DLD1 (cell line): Measurements from ENCODE around the gene CCSER2.
"Not testable (repeated sequence)": the region's sequence is repeated elsewhere in the genome, so short reads cannot be mapped to it uniquely, and the experiment has no call there.

Source experiments
- in situ Hi-C: cut with HindIII; loops from 2 replicates; pipeline ENCODE4 v1.10.0; 2017; ENCODE audit warnings: low sequenced_read_pairs

The CCSER2 gene

DNA sequence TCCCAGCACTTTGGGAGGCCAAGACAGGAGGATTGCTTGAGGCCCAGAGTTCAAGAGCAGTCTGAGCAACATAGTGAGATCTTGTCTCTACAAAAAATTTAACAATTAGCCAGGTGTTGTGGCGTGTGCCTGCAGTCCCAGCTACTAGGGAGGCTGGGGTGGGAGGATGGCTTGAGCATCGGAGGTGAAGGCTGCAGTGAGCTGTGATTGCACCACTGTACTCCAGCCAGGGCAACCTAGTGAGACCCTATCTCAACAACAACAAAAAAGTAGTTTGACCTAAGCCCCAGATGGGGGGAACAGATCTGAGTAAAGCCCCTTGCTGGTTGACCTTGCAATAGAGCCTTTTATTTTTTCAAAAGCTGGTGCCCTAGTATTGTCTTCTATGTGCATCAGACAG is 15.6 kb upstream of the CCSER2 start:
- in situ Hi-C loops: no loop called here

DNA sequence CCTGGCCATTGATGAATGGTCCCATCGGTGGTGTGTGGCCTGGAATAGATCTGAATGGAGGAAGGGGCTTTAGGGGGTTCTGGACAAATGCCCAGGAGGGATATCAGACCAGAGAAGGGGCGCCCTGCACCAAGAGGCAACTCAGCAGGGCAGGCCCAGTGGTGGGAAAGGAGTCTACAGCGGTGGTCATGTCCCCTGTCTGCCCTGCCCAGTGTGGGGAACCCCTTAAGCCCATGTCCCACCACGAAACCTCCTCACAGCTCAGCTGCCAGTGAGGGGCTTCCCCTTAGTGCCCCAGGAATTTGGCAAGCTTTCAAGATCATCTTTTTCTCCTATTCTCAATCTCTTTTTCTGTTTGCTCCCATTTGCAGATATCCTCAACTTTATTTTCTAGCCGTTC is 14.1 kb upstream of the CCSER2 start:
- in situ Hi-C loops: no loop called here

DNA sequence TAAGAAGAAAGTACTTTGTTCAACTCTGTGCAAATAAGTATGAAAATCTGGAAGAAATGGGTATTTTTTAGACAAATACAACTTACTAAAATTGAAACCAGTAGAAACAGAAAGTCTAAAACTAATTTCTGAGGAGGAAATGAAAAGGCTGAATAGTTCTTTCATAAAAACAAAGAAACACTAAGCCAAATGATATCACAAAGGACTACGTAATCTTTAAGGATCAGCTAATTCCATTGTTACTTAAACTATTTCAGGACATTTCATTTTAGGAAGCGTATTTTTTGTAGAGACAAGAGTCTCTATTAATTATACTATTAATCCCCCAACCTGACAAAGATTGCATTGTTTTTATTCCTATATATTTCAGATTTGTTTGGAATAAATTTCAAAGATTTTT is 11.2 kb upstream of the CCSER2 start:
- in situ Hi-C loops: no loop called here

DNA sequence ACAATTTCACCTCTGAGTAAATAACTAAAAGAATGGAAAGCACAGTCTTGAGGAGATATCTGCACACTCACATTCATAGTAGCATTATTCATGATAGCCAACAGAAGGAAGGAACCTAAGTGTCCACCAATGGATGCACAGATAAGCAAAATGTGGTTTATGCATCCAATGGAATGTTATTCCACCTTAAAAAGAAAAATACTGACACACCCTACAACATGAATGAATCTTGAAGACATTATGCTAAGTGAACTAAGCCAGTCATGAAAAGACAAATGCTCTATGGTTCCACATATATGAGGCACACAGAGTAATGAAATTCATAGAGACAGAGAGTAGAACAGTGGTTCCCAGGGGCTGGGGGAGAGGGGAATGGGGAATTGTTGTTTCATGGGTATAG is 6.5 kb upstream of the CCSER2 start:
- in situ Hi-C loops: no loop called here

DNA sequence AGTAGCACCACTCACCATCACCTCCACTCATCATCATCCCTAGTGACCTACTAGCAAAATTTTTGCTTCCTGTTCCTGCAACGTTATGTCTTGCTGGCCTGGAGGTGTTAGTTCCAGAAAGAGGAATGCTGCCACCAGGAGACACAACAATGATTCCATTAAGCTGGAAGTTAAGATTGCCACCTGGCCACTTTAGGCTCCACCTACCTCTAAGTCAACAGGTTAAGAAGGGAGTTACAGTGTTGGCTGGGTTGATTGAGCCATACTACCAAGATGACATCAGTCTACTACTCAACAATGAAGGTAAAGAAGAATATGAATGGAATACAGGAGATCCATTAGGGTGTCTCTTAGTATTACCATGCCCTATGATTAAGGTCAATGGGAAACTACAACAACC is 4.8 kb upstream of the CCSER2 start:
- in situ Hi-C loops: not testable (repeated sequence)

DNA sequence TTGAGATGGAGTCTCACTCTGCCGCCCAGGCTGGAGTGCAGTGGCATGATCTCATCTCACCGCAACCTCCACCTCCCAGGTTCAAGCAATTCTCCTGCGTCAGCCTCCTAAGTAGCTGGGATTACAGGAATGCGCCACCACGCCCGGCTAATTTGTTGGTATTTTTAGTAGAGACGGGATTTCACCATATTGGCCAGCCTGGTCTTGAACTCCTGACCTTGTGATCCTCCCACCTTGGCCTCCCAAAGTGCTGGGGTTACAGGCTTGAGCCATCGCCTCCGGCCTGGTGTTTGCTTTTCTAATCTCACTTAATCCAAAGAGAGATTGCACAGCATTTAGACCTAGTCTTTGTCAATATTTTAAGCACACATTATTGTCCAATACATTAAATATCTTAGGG is 1.4 kb upstream of the CCSER2 start:
- in situ Hi-C loops: not testable (repeated sequence)

DNA sequence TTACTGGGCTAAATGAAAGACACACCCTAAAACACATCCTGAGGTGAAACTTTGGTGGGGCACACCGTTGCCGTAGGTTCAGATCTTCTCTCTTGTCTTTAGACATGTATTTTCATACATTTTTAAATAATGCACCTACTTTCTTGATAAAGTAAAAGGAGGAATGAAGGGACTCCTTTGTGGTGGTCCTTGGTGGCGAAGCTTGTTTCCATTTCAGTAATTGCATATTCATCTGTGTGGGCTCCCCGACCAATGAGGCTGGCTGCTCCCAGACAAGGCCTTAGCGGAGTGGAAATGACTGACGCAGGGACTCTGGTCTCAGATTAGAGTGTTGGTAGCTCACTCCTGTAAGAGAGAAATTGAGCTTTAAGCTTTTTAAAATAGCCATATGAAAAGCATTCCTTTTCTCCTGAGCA is 815 bp downstream of the CCSER2 start:
- in situ Hi-C loops: no loop called here

DNA sequence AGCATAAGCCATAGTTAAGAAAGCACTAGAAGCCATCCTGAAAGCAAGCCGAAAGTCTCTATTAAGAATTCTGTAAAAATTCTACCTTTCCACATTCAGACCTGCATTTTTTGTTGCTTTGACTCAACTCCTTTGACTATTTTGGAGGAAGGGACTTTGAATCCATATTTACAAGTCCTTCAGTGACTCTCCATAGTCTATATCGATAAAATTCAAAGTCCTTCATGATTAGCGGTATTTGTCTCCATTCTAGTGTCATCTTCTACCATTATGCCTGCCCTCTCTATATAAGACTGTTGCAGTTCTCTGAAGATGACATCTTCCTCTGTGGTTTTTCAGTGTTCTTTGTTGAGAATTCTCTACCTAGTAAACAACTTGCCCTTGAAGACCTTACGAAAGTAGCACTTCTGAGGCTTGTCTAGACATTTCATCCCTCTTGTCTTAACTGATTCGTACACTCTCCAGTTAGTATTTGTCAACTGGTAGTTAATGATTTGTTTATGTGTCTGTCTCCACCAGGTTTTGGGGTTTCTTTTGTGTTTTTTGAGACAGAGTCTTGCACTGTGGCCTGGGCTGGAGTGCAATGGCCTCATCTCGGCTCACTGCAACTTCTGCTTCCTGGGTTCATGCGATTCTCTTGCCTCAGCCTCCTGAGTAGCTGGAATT is 1.7 kb downstream of the CCSER2 start:
- in situ Hi-C loops: no loop called here

DNA sequence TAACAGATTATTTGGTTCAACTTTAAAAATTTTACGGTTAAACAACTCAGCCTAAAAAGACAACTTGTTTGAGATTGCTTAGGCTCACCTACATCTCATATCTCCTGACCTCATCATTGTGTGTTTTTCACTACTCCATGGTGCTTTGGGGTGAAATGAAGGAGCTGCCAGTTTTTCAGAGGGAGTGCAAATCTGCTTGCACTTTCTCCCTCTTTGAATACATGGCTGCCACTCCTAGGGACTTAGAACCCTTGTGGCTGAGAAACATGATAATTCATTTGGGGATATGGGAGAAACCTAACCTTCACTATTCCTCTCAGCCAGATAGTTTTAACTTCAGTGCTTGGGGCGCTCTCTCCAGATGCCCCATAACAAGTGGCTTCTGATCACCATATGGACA is 2.7 kb downstream of the CCSER2 start:
- in situ Hi-C loops: no loop called here

DNA sequence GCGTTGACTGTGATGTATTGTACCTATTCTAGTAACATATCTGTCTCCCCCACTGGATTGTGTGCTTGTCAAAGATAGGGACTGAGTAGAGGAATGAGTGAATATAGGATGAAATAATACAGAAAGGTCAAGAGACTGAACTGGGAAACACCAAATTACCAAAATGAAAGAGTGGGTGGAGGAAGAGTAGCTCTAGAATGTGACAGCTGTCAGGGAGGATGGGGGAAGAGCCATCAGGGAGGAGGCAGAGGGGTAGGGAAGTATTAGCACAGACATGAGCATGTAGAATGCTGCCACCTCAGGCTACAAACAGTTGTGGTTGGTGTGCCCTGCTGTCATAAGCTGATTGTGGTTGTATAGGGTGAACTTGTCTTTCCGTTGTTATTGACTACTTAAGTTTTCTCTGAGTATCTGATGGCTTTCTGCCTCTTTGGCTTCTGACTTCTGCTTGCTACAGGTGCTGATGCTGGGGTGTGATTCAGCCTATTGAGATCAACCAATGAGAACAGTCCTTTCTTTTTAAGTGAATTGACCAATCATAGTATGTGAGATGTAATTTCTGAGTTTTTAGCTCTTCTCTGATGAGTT is 5.6 kb downstream of the CCSER2 start:
- in situ Hi-C loops: no loop called here

DNA sequence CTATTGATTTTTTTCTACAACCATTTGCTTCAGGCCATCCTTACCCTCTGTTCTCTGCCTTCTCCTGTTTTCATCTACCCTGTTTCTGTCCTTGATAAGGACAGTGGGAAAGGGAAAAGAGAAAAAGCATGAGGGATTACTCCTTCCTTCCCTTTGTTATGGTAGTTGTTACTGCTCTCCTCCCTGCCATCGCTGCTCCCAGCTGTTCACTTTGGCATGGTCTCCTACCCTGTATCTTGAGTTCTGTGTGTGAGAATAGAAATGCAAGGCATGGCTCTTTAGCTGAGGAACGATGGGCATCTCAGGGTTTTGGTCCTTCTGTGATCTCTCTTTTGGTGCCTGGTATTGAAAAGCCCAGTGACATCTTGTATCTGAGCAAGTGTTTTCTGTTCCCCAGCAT is 6.4 kb downstream of the CCSER2 start:
- in situ Hi-C loops: no loop called here

DNA sequence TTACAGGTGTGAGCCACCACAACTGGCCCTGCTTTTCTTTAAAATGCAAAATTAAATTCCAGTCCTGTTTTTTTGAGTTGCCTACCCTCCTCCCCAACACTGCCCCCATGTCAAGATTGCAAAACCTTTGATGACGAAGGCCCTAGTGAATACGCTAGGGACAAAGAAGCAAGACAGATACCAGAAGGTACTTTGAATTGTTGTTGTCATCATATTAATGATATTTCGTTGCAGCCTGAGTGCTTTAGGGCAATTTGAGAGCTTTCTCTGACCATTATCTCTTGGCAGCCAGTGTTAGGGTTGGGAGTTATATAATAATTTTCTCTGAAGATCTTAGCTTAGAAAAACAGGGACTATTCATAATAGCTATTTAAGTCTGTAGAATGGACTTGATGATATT is 7.1 kb downstream of the CCSER2 start:
- in situ Hi-C loops: no loop called here

DNA sequence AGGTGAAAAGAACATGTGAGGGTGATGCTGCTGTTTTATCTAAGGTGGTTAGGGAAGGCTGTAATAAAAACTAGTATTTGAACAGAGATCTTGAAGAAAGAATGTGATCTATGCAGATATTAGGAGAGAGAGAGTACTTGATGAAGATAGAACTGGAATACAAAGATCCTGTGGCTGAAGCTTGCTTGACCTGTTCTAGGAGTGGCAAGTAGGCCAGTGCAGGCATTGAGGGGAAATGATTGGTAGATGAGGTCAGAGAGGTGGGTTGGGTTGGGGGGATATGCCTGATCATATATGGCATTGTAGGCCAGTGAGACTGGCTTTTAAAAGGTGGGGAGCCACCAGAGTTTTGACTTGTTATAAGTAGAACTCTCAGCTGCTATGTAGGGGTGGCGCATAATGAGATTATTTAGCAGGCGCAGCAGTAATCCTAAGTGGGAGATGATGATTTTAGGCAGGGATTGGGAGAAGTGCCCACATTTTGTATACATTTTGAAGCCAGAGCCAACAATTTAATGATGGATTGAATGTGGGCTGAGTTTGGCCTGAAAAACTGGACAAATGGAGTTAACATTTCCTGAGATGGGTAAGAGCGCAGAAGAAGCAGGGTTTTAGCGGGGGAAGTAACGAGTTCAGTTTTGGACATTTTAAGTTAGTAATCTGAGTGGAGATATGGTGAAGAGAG is 8.2 kb downstream of the CCSER2 start:
- in situ Hi-C loops: no loop called here

DNA sequence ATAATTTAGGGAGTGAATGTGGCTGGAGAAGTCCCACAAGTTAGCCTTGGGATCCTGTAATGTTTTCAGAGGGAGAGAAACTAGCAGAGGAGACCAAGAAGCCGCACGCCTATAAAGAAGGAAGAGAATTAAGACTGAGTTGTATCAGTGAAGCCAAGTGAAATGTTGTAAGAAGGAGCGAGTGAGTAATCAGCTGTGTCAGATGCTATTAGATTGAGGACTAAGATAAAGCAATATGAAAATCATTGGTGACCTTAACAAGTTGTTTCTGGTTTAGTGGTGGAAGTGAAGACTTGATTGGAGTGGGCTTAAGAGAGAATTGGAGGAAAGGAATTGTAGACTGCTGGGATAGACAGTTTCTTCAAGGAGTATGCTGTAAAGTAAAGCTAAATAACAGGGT is 8.8 kb downstream of the CCSER2 start:
- in situ Hi-C loops: no loop called here

DNA sequence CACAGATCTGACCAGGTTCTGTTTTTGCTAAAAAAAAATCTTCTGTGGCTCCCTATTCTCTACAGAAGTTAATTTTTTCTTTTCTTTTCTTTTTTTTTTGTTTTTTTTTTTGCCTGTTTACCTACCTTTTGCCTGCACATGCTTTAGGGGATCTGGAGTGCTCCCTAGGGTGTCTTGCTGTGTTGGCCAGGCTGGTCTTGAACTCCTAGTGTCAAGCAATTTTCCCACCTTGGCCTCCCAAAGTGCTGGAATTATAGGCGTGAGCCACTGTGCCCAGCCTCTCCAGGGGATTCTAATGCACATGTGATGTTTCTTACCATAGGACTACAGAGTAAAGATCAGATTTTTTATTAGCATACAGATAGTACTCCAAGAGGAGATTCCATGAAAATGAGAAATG is 10.6 kb downstream of the CCSER2 start:
- in situ Hi-C loops: no loop called here

DNA sequence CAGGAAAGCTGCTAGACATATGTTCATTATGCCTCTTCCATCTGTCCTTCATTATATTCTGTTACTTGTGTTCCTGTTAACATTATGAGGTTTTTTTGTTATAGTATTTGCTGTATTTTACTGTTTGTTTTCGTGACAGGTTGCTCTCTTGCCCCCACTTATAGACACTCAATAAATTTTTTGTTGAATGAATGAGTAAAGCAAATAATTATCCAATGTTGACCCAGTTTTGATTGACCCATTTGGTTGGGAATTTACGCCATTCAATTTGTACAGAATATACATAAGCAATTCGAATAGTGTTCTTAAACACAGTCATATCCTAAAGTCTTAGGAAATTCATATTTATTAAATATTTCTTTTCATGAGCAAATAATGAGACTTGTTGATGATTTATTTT is 11.8 kb downstream of the CCSER2 start:
- in situ Hi-C loops: no loop called here

DNA sequence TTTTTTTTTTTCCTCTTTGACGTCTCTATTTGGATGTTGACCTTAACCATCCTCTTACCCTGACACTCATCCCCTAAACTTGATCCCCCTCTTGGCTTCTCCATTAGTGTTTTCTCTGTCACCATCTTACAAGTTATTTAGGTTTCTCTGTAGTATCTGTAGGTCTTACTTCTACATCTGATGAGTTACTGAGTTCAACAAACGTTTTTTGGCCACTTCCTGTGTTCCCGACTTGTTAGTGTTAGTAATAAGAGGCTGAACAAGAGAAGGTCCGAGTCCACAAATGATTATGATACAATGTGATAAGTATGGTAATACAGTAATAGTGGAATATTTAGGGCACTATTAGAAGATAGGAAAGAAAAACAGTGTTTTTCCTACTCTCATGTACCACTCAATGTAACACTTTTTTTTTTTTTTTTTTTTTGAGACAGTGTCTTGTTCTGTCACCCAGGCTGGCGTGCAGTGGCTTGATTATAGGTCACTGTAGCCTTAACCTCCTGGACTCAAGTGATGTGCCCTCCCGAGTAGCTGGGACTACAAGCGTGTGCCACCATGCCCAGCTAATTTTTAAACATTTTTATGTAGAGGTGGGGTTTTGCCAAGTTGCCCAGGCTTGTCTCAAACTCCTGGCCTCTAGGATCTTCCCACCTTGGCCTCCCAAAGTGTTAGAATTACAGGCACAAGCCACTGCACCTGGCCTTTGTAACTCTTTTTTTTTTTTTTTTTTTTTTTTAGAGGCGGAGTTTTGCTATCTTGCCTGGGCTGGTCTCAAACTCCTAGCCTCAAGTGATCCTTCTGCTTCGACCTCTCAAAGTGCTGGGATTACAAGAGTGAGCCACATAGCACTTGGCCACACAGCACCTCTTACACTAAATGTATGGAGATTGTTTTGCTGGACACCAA is 12.5 kb downstream of the CCSER2 start:
- in situ Hi-C loops: no loop called here

DNA sequence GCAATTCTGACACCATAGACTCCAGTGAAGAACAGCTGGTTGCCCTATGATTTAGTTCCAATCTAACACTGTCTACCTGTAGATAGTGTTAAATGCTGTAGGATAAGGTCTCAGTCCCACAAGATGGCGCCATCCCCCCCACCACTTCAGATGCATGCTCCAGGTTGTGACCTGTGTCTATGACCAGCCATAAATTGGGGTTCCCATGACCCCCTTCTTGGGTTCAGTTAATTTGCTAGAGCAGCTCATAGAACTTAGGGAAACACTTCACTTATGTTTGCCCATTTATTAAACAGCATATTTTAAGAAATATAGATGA is 13.1 kb downstream of the CCSER2 start:
- in situ Hi-C loops: no loop called here

DNA sequence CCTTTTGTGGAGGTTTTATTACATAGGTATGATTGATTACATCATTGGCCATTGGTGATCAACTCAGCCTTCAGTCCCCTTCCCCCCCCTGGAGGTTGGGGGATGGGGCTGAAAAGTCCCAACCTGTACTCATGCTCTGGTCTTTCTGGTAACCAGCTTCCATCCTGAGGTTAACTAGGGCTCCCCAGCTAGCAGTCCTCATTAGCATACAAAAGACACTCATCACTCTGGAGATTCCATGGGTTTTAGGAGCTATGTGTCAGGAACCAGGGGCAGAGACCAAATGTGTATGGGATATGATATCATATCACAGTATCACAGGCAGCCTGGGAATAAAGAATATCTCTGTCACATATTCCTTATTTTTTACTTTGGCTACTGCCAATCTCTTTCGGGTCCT is 13.6 kb downstream of the CCSER2 start:
- in situ Hi-C loops: no loop called here

DNA sequence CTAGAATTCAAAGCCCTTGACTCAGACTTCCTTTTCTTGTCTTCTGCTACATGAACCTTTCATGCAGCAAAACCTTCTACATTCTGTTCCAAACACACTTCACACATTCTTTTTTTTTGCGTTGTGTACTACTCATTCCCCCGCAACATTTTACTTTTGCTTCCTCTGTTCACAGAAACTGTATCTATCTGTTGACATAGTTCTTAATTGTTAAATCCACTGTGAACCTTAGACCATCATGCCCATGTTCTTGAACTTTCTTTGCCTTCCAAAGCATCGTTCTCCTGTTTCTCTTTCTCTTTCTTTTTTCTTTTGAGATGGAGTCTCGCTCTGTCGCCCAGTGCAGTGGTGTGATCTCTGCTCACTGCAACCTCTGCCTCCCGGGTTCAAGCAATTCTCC is 14.2 kb downstream of the CCSER2 start:
- in situ Hi-C loops: no loop called here

DNA sequence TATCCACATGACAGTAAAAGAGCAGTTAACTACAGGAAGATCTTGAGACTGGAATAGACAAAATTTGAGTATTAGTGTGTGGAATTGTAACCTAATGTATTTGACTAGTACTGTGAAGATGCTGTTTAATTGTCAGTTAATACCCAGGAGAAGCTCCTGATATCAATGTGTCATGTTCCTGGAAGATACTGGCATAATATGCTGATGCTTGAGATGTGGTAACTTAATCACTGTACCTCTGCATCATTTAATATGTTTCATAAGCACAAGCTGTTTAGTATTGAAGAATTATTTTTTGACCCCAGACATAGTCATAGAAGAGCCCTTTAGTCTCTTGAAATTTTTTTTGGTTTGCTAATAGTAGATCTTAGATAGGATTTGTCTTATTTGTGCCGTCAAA is 15.4 kb downstream of the CCSER2 start:
- in situ Hi-C loops: no loop called here

DNA sequence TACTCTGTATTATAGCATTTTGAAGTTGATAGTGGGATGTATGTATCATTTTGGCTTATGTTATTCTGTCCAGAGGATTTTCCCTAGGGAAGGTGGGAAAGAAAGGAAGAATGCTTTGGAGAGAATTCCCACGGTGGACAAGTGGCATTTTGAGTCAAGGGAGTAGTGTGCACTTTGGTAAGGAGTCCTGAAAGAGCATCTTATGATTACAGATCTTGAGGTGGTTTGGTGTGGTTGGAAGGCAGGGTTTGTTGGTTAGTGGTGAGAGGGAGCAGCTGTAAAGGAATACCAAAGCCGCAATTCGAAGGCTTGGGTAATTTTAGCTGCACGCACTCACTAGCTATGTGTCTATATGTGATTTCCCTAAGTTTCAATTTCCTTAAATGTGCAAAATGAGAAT is 16.1 kb downstream of the CCSER2 start:
- in situ Hi-C loops: no loop called here
